ENCODE measurements around the gene ATP1A3.
A peak's percentile ranks its signal among the peaks of the same experiment; 100 is the strongest.

Gene ATP1A3

GRCh38 chr19:41929536-41930071, 64.4 kb downstream of the ATP1A3 start:
- H3K27ac ChIP-seq = no peak overlapping the region
- TF ChIP-seq ZFX (IDR thresholded peaks at IDR 0.05; ENCODE audit: borderline replicate concordance) = no peak
- TF ChIP-seq CTCF (IDR thresholded peaks at IDR 0.05) = no peak

- TF ChIP-seq CTCF (IDR thresholded peaks at IDR 0.05) (peak; percentile 8), ZFX (IDR thresholded peaks at IDR 0.05; ENCODE audit: borderline replicate concordance) (no peak)
- no peak overlapping the region for H3K27ac ChIP-seq
Observed at GRCh38 chr19:41928754-41929535, 65.1 kb downstream of the ATP1A3 start.

- no peak within 1 kb of the TSS for H3K27ac ChIP-seq
- TF ChIP-seq CTCF (IDR thresholded peaks at IDR 0.05) (no peak; the same call in 1 of the 2 replicates), ZFX (IDR thresholded peaks at IDR 0.05; ENCODE audit: borderline replicate concordance) (no peak)
Observed at GRCh38 chr19:41928221-41928683, 65.8 kb downstream of the ATP1A3 start, which contains the start of gene ERFL. ERFL (minus strand) TSS chr19:41928449; CDS start chr19:41912919, 15,530 bp downstream.

- TF ChIP-seq ZFX (IDR thresholded peaks at IDR 0.05; ENCODE audit: borderline replicate concordance) = no peak
- TF ChIP-seq CTCF (IDR thresholded peaks at IDR 0.05) = no peak
- no peak overlapping the region for H3K27ac ChIP-seq
Observed at GRCh38 chr19:41927497-41928192, 66.4 kb downstream of the ATP1A3 start.

- no peak for TF ChIP-seq ZFX (IDR thresholded peaks at IDR 0.05; ENCODE audit: borderline replicate concordance)
- TF ChIP-seq CTCF (IDR thresholded peaks at IDR 0.05) = no peak
- H3K27ac ChIP-seq = no peak overlapping the region
Observed at GRCh38 chr19:41926763-41927496, 67.1 kb downstream of the ATP1A3 start.

- TF ChIP-seq CTCF (IDR thresholded peaks at IDR 0.05) (no peak), ZFX (IDR thresholded peaks at IDR 0.05; ENCODE audit: borderline replicate concordance) (no peak)
- H3K27ac ChIP-seq = no peak overlapping the region
Observed at GRCh38 chr19:41926028-41926762, 67.8 kb downstream of the ATP1A3 start.
